GM19395 (cell line): ENCODE results near the gene ROBO2.
"Not testable (repeated sequence)": the region's sequence is repeated elsewhere in the genome, so short reads cannot be mapped to it uniquely, and the experiment has no call there.

Source experiments
- ATAC-seq: cut with Tn5 transposase; IDR thresholded peaks from one replicate; pipeline ENCODE4 v1.9.1; 2021; ENCODE audit warnings: mild to moderate bottlenecking, moderate library complexity; ENCODE audit not compliant: unreplicated experiment

ROBO2 gene

GRCh38 chr3:77392181-77392580, 352.3 kb downstream of the ROBO2 start:
- no peak for ATAC-seq

GRCh38 chr3:77394046-77394445, 354.1 kb downstream of the ROBO2 start:
- ATAC-seq, result no peak

- no peak for ATAC-seq
Observed at GRCh38 chr3:77404871-77405270, 365.0 kb downstream of the ROBO2 start.

- no peak for ATAC-seq
Observed at GRCh38 chr3:77407441-77407840, 367.5 kb downstream of the ROBO2 start.

GRCh38 chr3:77410334-77410733, 370.4 kb downstream of the ROBO2 start:
- ATAC-seq, result not testable (repeated sequence)

- ATAC-seq, result no peak
Observed at GRCh38 chr3:77411334-77411733, 371.4 kb downstream of the ROBO2 start.

- no peak for ATAC-seq
Observed at GRCh38 chr3:77412021-77412438, 372.1 kb downstream of the ROBO2 start.

- no peak for ATAC-seq
Observed at GRCh38 chr3:77412584-77412983, 372.7 kb downstream of the ROBO2 start.

- ATAC-seq, result no peak
Observed at GRCh38 chr3:77414881-77415280, 375.0 kb downstream of the ROBO2 start.

GRCh38 chr3:77420336-77420735, 380.4 kb downstream of the ROBO2 start:
- ATAC-seq, result no peak

- no peak for ATAC-seq
Observed at GRCh38 chr3:77421916-77422315, 382.0 kb downstream of the ROBO2 start.

GRCh38 chr3:77426531-77426930, 386.6 kb downstream of the ROBO2 start:
- no peak for ATAC-seq

- no peak for ATAC-seq
Observed at GRCh38 chr3:77427528-77427927, 387.6 kb downstream of the ROBO2 start.

GRCh38 chr3:77436908-77437307, 397.0 kb downstream of the ROBO2 start:
- ATAC-seq, result no peak

- no peak for ATAC-seq
Observed at GRCh38 chr3:77446084-77446483, 406.2 kb downstream of the ROBO2 start.

- no peak for ATAC-seq
Observed at GRCh38 chr3:77446761-77447160, 406.9 kb downstream of the ROBO2 start.

- no peak for ATAC-seq
Observed at GRCh38 chr3:77449459-77450350, 409.8 kb downstream of the ROBO2 start.

GRCh38 chr3:77456431-77456830, 416.5 kb downstream of the ROBO2 start:
- ATAC-seq, result no peak

GRCh38 chr3:77456906-77457305, 417.0 kb downstream of the ROBO2 start:
- ATAC-seq, result no peak

- no peak for ATAC-seq
Observed at GRCh38 chr3:77459926-77460325, 420.0 kb downstream of the ROBO2 start.

- ATAC-seq, result no peak
Observed at GRCh38 chr3:77460326-77460725, 420.4 kb downstream of the ROBO2 start.

GRCh38 chr3:77462951-77463350, 423.1 kb downstream of the ROBO2 start:
- ATAC-seq, result no peak
